Loucy (cell line): Measurements from ENCODE around the gene METTL6.
A peak's percentile ranks its signal among the peaks of the same experiment; 100 is the strongest.

Source experiments
- H2AFZ ChIP-seq: fragments of 200-600 bp; sonication (generic); 2 replicates; pipeline ENCODE4 v1.6.0; 2016; ENCODE audit warnings: antibody characterized with exemption, mild to moderate bottlenecking, low read length, moderate library complexity
- H3F3A ChIP-seq: fragments of 200-600 bp; 2 replicates; pipeline ENCODE4 v1.6.0; 2016; ENCODE audit warnings: antibody characterized with exemption, low read depth, mild to moderate bottlenecking
- H3K27me3 ChIP-seq: fragments of 200-600 bp; sonication (generic); 2 replicates; pipeline ENCODE4 v1.6.1; 2014; ENCODE audit warnings: low read length, mild to moderate bottlenecking; ENCODE audit not compliant: insufficient read depth, poor library complexity, severe bottlenecking
- H3K36me3 ChIP-seq: fragments of 200-600 bp; sonication (generic); 2 replicates; pipeline ENCODE4 v1.6.1; 2016; ENCODE audit warnings: low read length; ENCODE audit not compliant: insufficient read depth
- H3K4me1 ChIP-seq: fragments of 200-600 bp; sonication (generic); 2 replicates; pipeline ENCODE4 v1.5.1; 2014; ENCODE audit warnings: low read length, mild to moderate bottlenecking; ENCODE audit not compliant: insufficient read depth, poor library complexity, severe bottlenecking
- H3K4me2 ChIP-seq: fragments of 200-600 bp; sonication (generic); 2 replicates; pipeline ENCODE4 v1.6.0; 2014; ENCODE audit warnings: antibody characterized with exemption, low read length, low read depth, mild to moderate bottlenecking; ENCODE audit not compliant: poor library complexity, severe bottlenecking
- H3K4me3 ChIP-seq: fragments of 200-600 bp; sonication (generic); 2 replicates; pipeline ENCODE4 v1.5.1; 2014; ENCODE audit warnings: low read length, mild to moderate bottlenecking, mixed read lengths; ENCODE audit not compliant: poor library complexity, severe bottlenecking
- H3K79me2 ChIP-seq: fragments of 200-600 bp; sonication (generic); 2 replicates; pipeline ENCODE4 v1.6.1; 2014; ENCODE audit warnings: low read length; ENCODE audit not compliant: insufficient read depth
- H3K9ac ChIP-seq: fragments of 200-600 bp; sonication (generic); 2 replicates; pipeline ENCODE4 v1.6.0; 2014; ENCODE audit warnings: mild to moderate bottlenecking, low read depth, low read length, moderate library complexity; ENCODE audit not compliant: poor library complexity, severe bottlenecking
- H3K9me2 ChIP-seq: fragments of 200-600 bp; sonication (generic); replicated peaks from 2 replicates; pipeline ENCODE4 v1.6.1; 2016; ENCODE audit warnings: low read depth, low read length, mixed read lengths
- H3K9me3 ChIP-seq: fragments of 200-600 bp; sonication (generic); 2 replicates; pipeline ENCODE4 v1.6.1; 2014; ENCODE audit warnings: mild to moderate bottlenecking, antibody characterized with exemption, low read length, low read depth; ENCODE audit not compliant: insufficient read depth
- H4K20me1 ChIP-seq: fragments of 200-600 bp; sonication (generic); 2 replicates; pipeline ENCODE4 v1.6.0; 2014; ENCODE audit warnings: antibody characterized with exemption, low read length, mild to moderate bottlenecking; ENCODE audit not compliant: insufficient read depth, poor library complexity, severe bottlenecking
- EZH2phosphoT487 ChIP-seq: fragments of 200-600 bp; IDR thresholded peaks from 2 replicates; pipeline ENCODE4 v1.6.1; 2018; ENCODE audit warnings: antibody characterized with exemption, mild to moderate bottlenecking, moderate library complexity, borderline replicate concordance
- TF ChIP-seq, protein P1 (sequence below): fragments of 200-600 bp; sonication (generic); conservative IDR thresholded peaks from 2 replicates; pipeline ENCODE4 v1.5.1; 2014; ENCODE audit warnings: mild to moderate bottlenecking, antibody characterized with exemption, low read length

METTL6 gene

DNA sequence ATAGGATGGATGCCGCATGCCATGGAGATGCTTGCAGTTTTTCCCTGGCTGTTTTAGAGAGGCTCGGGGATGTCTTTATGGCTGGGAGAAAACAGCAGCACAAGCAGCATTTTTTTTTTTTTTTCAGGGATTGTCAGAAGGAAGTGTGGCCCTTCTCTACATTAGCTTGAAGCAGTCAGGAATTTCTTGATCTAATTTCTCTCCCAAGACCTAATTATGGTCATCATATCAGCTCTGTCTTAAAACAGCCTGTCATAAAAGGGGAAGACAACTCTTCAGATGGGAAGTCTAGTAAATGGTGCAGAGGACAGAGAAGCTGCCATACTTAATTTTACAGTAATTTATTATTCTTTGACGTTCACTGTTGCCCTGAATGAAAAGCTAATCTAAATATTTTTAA, 44.5 kb upstream of the METTL6 start:
- H3K79me2 ChIP-seq = no peaks in the 10 kb centered on the region
- H3K27me3 ChIP-seq = no peaks in the 10 kb centered on the region
- H3K9me3 ChIP-seq = no peaks in the 10 kb centered on the region
- H3K36me3 ChIP-seq = no peaks in the 10 kb centered on the region
- H4K20me1 ChIP-seq = no peaks in the 10 kb centered on the region
- H3K9me2 ChIP-seq = no peaks in the 10 kb centered on the region
- H2AFZ ChIP-seq = no peak overlapping the region
- peaks cover 7% of the 10 kb centered on the region for H3K4me1 ChIP-seq
- no peak overlapping the region for H3K4me2 ChIP-seq
- no peak overlapping the region for H3K4me3 ChIP-seq
- H3K9ac ChIP-seq = no peak overlapping the region
- no peaks in the 10 kb centered on the region for H3F3A ChIP-seq
- TF ChIP-seq, protein P1, sequence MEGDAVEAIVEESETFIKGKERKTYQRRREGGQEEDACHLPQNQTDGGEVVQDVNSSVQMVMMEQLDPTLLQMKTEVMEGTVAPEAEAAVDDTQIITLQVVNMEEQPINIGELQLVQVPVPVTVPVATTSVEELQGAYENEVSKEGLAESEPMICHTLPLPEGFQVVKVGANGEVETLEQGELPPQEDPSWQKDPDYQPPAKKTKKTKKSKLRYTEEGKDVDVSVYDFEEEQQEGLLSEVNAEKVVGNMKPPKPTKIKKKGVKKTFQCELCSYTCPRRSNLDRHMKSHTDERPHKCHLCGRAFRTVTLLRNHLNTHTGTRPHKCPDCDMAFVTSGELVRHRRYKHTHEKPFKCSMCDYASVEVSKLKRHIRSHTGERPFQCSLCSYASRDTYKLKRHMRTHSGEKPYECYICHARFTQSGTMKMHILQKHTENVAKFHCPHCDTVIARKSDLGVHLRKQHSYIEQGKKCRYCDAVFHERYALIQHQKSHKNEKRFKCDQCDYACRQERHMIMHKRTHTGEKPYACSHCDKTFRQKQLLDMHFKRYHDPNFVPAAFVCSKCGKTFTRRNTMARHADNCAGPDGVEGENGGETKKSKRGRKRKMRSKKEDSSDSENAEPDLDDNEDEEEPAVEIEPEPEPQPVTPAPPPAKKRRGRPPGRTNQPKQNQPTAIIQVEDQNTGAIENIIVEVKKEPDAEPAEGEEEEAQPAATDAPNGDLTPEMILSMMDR = no peak
- TF ChIP-seq EZH2phosphoT487 = no peak

DNA sequence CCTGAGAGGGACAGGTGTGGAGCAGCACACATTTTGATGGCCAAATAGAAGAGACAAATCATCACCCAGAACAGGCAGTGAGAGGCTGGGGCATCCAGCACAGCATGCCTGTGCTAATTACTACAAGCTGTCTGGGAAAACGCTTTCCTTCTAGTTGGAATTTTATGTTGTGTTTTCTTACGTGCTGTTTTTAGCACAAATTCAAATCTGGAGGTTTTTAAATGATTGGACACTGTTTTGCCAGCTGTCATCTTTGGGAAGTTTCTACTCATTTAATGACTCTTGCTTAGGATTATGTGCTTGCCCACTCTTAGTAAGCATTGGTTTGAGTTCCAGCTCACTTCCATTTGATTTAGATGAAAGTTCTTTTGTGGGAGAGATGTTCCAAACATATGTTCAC, 43.5 kb upstream of the METTL6 start:
- Histone ChIP-seq H4K20me1 (no peaks in the 10 kb centered on the region), H3K9me3 (no peaks in the 10 kb centered on the region), H2AFZ (no peak overlapping the region), H3K27me3 (no peaks in the 10 kb centered on the region), H3K9ac (no peak overlapping the region), H3K79me2 (no peaks in the 10 kb centered on the region), H3K4me1 (peaks cover 7% of the 10 kb centered on the region), H3K36me3 (no peaks in the 10 kb centered on the region), H3K9me2 (no peaks in the 10 kb centered on the region), H3K4me2 (no peak overlapping the region), H3F3A (no peaks in the 10 kb centered on the region), H3K4me3 (no peak overlapping the region)
- no peak for TF ChIP-seq EZH2phosphoT487
- TF ChIP-seq, protein P1 = no peak

DNA sequence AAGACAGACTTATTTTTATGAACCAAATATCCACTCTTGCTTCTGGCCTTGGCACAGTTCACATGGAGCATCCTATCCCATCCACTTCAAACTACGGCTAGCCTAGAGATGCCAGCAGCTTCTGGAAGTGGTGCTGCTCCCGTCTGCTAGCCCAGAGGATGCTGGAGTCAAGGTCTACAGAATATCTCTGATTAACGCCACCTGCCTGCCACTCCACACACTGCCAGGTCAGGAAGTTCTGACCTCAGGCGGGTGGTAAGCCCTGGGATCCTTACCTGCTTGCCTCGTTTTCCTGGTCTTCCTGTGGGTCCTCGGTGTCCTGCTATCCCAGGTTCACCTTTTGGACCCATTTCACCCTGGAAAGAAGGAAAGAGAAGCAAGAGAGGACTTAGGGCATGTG, 42.9 kb upstream of the METTL6 start:
- H4K20me1 ChIP-seq = no peaks in the 10 kb centered on the region
- TF ChIP-seq, protein P1 = peak; percentile 44
- TF ChIP-seq EZH2phosphoT487 = no peak

More for the DNA sequence above, 42.9 kb upstream of the METTL6 start:
- H3K27me3 ChIP-seq = no peaks in the 10 kb centered on the region
- H3K9me2 ChIP-seq = no peaks in the 10 kb centered on the region
- H3F3A ChIP-seq = no peaks in the 10 kb centered on the region
- H3K9me3 ChIP-seq = no peaks in the 10 kb centered on the region
- H3K79me2 ChIP-seq = no peaks in the 10 kb centered on the region
- H3K4me1 ChIP-seq = peaks cover 7% of the 10 kb centered on the region
- no peaks in the 10 kb centered on the region for H3K36me3 ChIP-seq
- H3K4me3 ChIP-seq = no peak overlapping the region
- no peak overlapping the region for H3K4me2 ChIP-seq
- H2AFZ ChIP-seq = no peak overlapping the region
- no peak overlapping the region for H3K9ac ChIP-seq
